ENCODE measurements around the gene HLA-DQA1.

DNA sequence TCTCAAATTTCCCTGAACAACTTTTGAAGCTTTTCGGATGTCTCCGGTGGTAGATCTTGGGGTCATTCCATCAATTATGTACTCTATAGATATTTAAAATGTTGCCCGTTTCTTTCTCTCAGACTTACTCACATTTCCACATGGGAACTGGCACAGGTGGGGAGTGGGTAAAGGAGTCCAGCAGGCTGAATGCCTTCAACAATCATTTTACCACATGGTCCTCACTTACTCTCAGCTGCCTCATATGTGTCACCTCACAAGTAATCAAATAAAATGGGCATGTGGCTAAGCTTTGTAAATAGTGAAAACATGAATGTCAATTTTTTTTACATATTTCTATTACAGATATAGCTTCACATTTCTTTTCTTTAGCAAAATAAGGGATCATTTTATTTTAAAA lies 677 bp downstream of the HLA-DQA1 start:
- TF ChIP-seq CTCF (conservative IDR thresholded peaks at IDR 0.05; ENCODE audit: low read length) (no peak), EZH2phosphoT487 (IDR thresholded peaks at IDR 0.05; ENCODE audit: borderline replicate concordance, low read depth, low read length) (no peak)

Data from OCI-LY7 (cell line).